Measurements from ENCODE around the gene CSF3R. TPM values are rescaled to one million over a fixed set of nuclear protein-coding genes. Genes with fewer than 3 reads are reported as not detected.

CSF3R gene
- total and polyA plus RNA-seq, 2 experiments from 2014 or later = not detected

- H4K20me1 ChIP-seq (ENCODE audit: insufficient read depth) = no peaks in the 10 kb centered on the region
- no peak overlapping the region for H3K9ac ChIP-seq
- no peak overlapping the region for H2AFZ ChIP-seq
- H3K36me3 ChIP-seq (ENCODE audit: low read depth) = no peaks in the 10 kb centered on the region
- H3K4me1 ChIP-seq (ENCODE audit: insufficient read depth) = no peaks in the 10 kb centered on the region
- in situ Hi-C loops (cut with MboI) = no loop called here
- WGBS, 2 experiments (ENCODE audit: low coverage in 1 of 2, low lambda C conversion rate in 2 of 2, missing lambda C conversion rate in 2 of 2) = 60 to 62% methylated on average over 16 of the region's 16 CpGs
- H3K27ac ChIP-seq = no peak overlapping the region
- no peaks in the 10 kb centered on the region for H3F3A ChIP-seq (ENCODE audit: insufficient read depth)
- no peak for TF ChIP-seq EZH2phosphoT487 (IDR thresholded peaks at IDR 0.05; ENCODE audit: insufficient read depth, low read depth)
- H3K79me2 ChIP-seq (ENCODE audit: insufficient read depth) = no peaks in the 10 kb centered on the region
- H3K9me2 ChIP-seq (ENCODE audit: insufficient read depth) = no peaks in the 10 kb centered on the region
- DNase-seq = no peak
- H3K9me3 ChIP-seq (ENCODE audit: low read depth) = no peaks in the 10 kb centered on the region
- no peak overlapping the region for H3K4me3 ChIP-seq
- H3K27me3 ChIP-seq (replicated peaks; ENCODE audit: insufficient read depth) = no peaks in the 10 kb centered on the region; the same call in 1 of the 2 replicates
- H3K4me2 ChIP-seq (ENCODE audit: unreplicated experiment) = no peak overlapping the region
These were observed 41.1 kb upstream of the CSF3R start for GRCh38 chr1:36523850-36524249.

GRCh38 chr1:36523230-36523495 lies 40.5 kb upstream of the CSF3R start:
- no peak for TF ChIP-seq EZH2 (IDR thresholded peaks at IDR 0.05; ENCODE audit: insufficient read depth, poor library complexity, severe bottlenecking)
- TF ChIP-seq EZH2phosphoT487 (IDR thresholded peaks at IDR 0.05; ENCODE audit: insufficient read depth, low read depth) = no peak
- H3K9ac ChIP-seq = no peak overlapping the region
- H3K4me1 ChIP-seq (ENCODE audit: insufficient read depth) = no peaks in the 10 kb centered on the region
- H3K27me3 ChIP-seq (replicated peaks; ENCODE audit: insufficient read depth) = no peaks in the 10 kb centered on the region; the same call in 1 of the 2 replicates
- H3F3A ChIP-seq (ENCODE audit: insufficient read depth) = no peaks in the 10 kb centered on the region
- DNase-seq = no peak
- no peak overlapping the region for H3K4me2 ChIP-seq (ENCODE audit: unreplicated experiment)
- H3K9me2 ChIP-seq (ENCODE audit: insufficient read depth) = no peaks in the 10 kb centered on the region
- H3K9me3 ChIP-seq (ENCODE audit: low read depth) = no peaks in the 10 kb centered on the region
- H3K79me2 ChIP-seq (ENCODE audit: insufficient read depth) = no peaks in the 10 kb centered on the region
- H2AFZ ChIP-seq = no peak overlapping the region
- WGBS, 2 experiments (ENCODE audit: low coverage in 1 of 2, low lambda C conversion rate in 2 of 2, missing lambda C conversion rate in 2 of 2) = 32 to 43% methylated on average over 4 of the region's 4 CpGs
- no peak overlapping the region for H3K27ac ChIP-seq
- H4K20me1 ChIP-seq (ENCODE audit: insufficient read depth) = no peaks in the 10 kb centered on the region
- H3K4me3 ChIP-seq = no peak overlapping the region
- H3K36me3 ChIP-seq (ENCODE audit: low read depth) = no peaks in the 10 kb centered on the region
- in situ Hi-C loops (cut with MboI) = no loop called here

GRCh38 chr1:36522461-36523229 lies 39.9 kb upstream of the CSF3R start:
- Histone ChIP-seq H3K9me2 (ENCODE audit: insufficient read depth) (no peaks in the 10 kb centered on the region), H4K20me1 (ENCODE audit: insufficient read depth) (no peaks in the 10 kb centered on the region), H3K4me3 (no peak overlapping the region), H3F3A (ENCODE audit: insufficient read depth) (no peaks in the 10 kb centered on the region), H3K79me2 (ENCODE audit: insufficient read depth) (no peaks in the 10 kb centered on the region), H3K36me3 (ENCODE audit: low read depth) (no peaks in the 10 kb centered on the region), H3K4me2 (ENCODE audit: unreplicated experiment) (no peak overlapping the region), H3K27me3 (replicated peaks; ENCODE audit: insufficient read depth) (no peaks in the 10 kb centered on the region; the same call in 1 of the 2 replicates), H3K9me3 (ENCODE audit: low read depth) (no peaks in the 10 kb centered on the region), H3K27ac (no peak overlapping the region), H3K4me1 (ENCODE audit: insufficient read depth) (no peaks in the 10 kb centered on the region), H3K9ac (no peak overlapping the region), H2AFZ (no peak overlapping the region)
- in situ Hi-C loops (cut with MboI) = no loop called here
- TF ChIP-seq EZH2 (IDR thresholded peaks at IDR 0.05; ENCODE audit: insufficient read depth, poor library complexity, severe bottlenecking) (no peak), EZH2phosphoT487 (IDR thresholded peaks at IDR 0.05; ENCODE audit: insufficient read depth, low read depth) (no peak)
- 61 to 68% methylated on average over 12 of the region's 12 CpGs for WGBS, 2 experiments (ENCODE audit: low coverage in 1 of 2, low lambda C conversion rate in 2 of 2, missing lambda C conversion rate in 2 of 2)
- DNase-seq = no peak

- no peaks in the 10 kb centered on the region for H3K9me3 ChIP-seq (ENCODE audit: low read depth)
- H3K27me3 ChIP-seq (replicated peaks; ENCODE audit: insufficient read depth) = no peaks in the 10 kb centered on the region; the same call in 1 of the 2 replicates
- H3K79me2 ChIP-seq (ENCODE audit: insufficient read depth) = no peaks in the 10 kb centered on the region
- no peak overlapping the region for H2AFZ ChIP-seq
- H3K9ac ChIP-seq = no peak overlapping the region
- 73 to 80% methylated on average over 7 to 8 of the region's 8 CpGs for WGBS, 2 experiments (ENCODE audit: low coverage in 1 of 2, low lambda C conversion rate in 2 of 2, missing lambda C conversion rate in 2 of 2)
- DNase-seq = no peak
- in situ Hi-C loops (cut with MboI) = no loop called here
- H3F3A ChIP-seq (ENCODE audit: insufficient read depth) = no peaks in the 10 kb centered on the region
- no peaks in the 10 kb centered on the region for H3K9me2 ChIP-seq (ENCODE audit: insufficient read depth)
- no peaks in the 10 kb centered on the region for H3K36me3 ChIP-seq (ENCODE audit: low read depth)
- H3K4me3 ChIP-seq = no peak overlapping the region
- TF ChIP-seq EZH2phosphoT487 (IDR thresholded peaks at IDR 0.05; ENCODE audit: insufficient read depth, low read depth) = no peak
- no peak for TF ChIP-seq EZH2 (IDR thresholded peaks at IDR 0.05; ENCODE audit: insufficient read depth, poor library complexity, severe bottlenecking)
- H3K27ac ChIP-seq = no peak overlapping the region
- H3K4me2 ChIP-seq (ENCODE audit: unreplicated experiment) = no peak overlapping the region
- no peaks in the 10 kb centered on the region for H4K20me1 ChIP-seq (ENCODE audit: insufficient read depth)
- H3K4me1 ChIP-seq (ENCODE audit: insufficient read depth) = no peaks in the 10 kb centered on the region
These were observed 39.3 kb upstream of the CSF3R start for GRCh38 chr1:36522021-36522420.
